Muscle layer of duodenum (tissue), 2 donors: ENCODE data around the gene BTRC.
"Not testable (repeated sequence)": the region's sequence is repeated elsewhere in the genome, so short reads cannot be mapped to it uniquely, and the experiment has no call there.

Source experiments
- H3K27ac ChIP-seq: one replicate; pipeline ENCODE4 v1.7.0; 2013; ENCODE audit warnings: mild to moderate bottlenecking, low read length
- H3K27me3 ChIP-seq: one replicate; pipeline ENCODE4 v1.7.0; 2013; ENCODE audit warnings: low read depth, mild to moderate bottlenecking, control low read depth, low read length
- H3K36me3 ChIP-seq, 2 donors: one replicate each; pipeline ENCODE4 v1.7.0; 2013; ENCODE audit warnings: low read length in 2 of 2, control low read depth in 1 of 2, mild to moderate bottlenecking in 1 of 2; ENCODE audit not compliant: insufficient read depth in 2 of 2, control insufficient read depth in 1 of 2
- H3K4me1 ChIP-seq, 2 donors: one replicate each; pipeline ENCODE4 v1.7.0; 2013; ENCODE audit warnings: low read length in 2 of 2, mild to moderate bottlenecking in 2 of 2, control low read depth in 1 of 2, moderate library complexity in 1 of 2; ENCODE audit not compliant: insufficient read depth in 2 of 2, control insufficient read depth in 1 of 2
- H3K4me3 ChIP-seq, 2 donors: one replicate each; pipeline ENCODE4 v1.7.0; 2013; ENCODE audit warnings: low read length in 2 of 2, low read depth in 1 of 2, mild to moderate bottlenecking in 1 of 2
- H3K9me3 ChIP-seq, 2 donors: one replicate each; pipeline ENCODE4 v1.7.0; 2013; ENCODE audit warnings: low read length in 2 of 2, control low read depth in 1 of 2, mild to moderate bottlenecking in 1 of 2; ENCODE audit not compliant: control insufficient read depth in 1 of 2
- donor health status: healthy.

BTRC gene

DNA sequence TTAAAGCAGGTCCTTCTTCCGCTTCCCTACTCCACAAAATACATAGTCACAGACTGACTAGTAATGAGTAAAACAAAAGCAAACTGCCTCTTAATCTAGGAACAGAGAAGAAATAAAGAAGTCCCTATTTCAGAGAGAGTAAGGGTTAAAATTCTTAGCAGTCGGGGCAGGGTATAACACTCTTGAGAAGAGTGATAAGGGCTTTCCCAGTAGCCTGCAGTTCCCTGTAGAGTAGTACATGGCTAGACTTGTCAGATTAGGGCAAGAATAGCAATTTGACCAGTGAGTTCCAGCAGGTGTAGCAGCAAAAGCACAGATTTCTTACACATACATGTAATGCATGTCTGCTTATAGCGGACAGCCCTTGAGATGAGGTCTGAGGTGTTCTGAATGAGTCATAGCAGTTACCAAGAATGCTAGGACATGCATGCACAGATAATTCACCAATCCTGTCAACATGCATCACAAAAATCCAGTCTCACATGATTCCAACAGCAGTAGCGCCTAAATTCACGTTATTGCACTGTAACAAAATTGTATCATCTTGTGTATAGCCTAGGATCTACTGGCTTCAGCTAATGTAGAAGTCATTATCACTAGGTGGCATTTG, 40.7 kb downstream of the BTRC start:
- Histone ChIP-seq H3K9me3 (no peaks in the 10 kb centered on the region), H3K4me1 (peaks cover 0 to 2% of the 10 kb centered on the region in 2 donors), H3K4me3 (no peak overlapping the region), H3K36me3 (no peaks in the 10 kb centered on the region), H3K27ac (no peak overlapping the region), H3K27me3 (no peaks in the 10 kb centered on the region)

GRCh38 chr10:101397140-101397539, 43.2 kb downstream of the BTRC start:
- H3K4me3 ChIP-seq: no peak overlapping the region
- H3K4me1 ChIP-seq: no peaks in the 10 kb centered on the region
- H3K27me3 ChIP-seq: no peaks in the 10 kb centered on the region
- no peaks in the 10 kb centered on the region for H3K9me3 ChIP-seq
- H3K36me3 ChIP-seq: no peaks in the 10 kb centered on the region
- no peak overlapping the region for H3K27ac ChIP-seq

DNA sequence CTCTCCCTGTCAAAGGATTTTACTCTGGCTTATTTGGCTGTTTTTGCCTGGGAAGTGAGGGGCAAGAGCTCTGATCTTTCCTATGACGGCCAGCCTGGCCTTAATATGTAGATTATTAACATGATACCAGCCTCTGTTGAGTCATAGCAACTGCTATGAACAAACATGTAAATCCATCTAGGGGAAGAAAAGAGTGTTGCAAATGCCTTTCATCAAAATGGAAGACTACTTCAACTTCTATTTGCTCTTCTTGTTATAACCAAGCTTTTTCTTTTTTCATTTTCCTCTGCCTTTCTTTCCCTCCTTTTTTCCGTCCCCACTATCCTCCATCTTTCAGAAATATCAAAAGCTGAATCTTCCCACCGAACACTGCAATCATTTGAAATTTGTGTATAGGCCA, 46.6 kb downstream of the BTRC start:
- H3K27ac ChIP-seq: no peak overlapping the region
- no peaks in the 10 kb centered on the region for H3K36me3 ChIP-seq
- no peaks in the 10 kb centered on the region for H3K9me3 ChIP-seq
- no peaks in the 10 kb centered on the region for H3K27me3 ChIP-seq
- H3K4me3 ChIP-seq: no peak overlapping the region
- H3K4me1 ChIP-seq: peaks cover 0 to 1% of the 10 kb centered on the region in 2 donors

DNA sequence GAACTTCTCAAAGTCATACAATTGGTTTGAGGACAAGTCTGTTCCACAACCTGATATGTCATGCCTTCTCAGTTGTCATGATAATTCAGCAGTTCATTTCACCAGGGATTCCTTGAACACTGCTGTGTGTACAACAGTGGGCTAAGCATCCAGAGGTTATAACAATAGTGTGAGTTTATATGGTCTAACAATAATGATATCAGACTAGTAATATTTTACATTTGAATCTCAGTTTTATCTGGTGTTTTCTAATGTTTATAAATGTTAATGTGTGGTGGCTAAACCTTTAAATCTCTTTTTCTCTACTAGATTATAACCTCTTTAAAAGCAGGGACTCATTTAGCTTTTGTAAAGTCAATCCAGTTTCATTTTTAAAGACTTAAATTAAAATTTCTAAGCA, 48.7 kb downstream of the BTRC start:
- Histone ChIP-seq H3K27me3 (no peaks in the 10 kb centered on the region), H3K9me3 (no peaks in the 10 kb centered on the region), H3K27ac (no peak overlapping the region), H3K36me3 (no peaks in the 10 kb centered on the region), H3K4me1 (peaks cover 0 to 3% of the 10 kb centered on the region in 2 donors), H3K4me3 (no peak overlapping the region)

DNA sequence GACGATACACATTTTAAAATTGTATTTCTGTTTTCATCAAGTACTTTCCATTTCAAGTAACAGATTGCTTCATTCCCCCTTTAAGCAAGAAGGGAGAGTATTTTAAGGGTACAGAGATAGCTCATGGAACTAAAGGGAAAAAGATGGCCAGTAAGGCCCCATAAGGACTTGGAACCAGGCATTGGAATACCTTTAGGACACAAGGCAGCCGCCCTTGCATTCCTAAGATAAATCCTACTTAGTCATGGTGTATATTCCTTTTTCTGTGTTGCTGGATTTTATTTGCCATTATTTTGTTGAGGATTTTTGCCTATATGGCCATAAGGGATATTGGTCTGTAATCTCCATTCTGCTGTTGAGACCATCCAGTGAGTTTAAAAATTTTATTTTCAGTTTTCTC, 49.2 kb downstream of the BTRC start:
- H3K4me3 ChIP-seq: no peak overlapping the region
- peaks cover 0 to 3% of the 10 kb centered on the region in 2 donors for H3K4me1 ChIP-seq
- H3K9me3 ChIP-seq: no peaks in the 10 kb centered on the region
- H3K36me3 ChIP-seq: no peaks in the 10 kb centered on the region
- H3K27me3 ChIP-seq: no peaks in the 10 kb centered on the region
- no peak overlapping the region for H3K27ac ChIP-seq

DNA sequence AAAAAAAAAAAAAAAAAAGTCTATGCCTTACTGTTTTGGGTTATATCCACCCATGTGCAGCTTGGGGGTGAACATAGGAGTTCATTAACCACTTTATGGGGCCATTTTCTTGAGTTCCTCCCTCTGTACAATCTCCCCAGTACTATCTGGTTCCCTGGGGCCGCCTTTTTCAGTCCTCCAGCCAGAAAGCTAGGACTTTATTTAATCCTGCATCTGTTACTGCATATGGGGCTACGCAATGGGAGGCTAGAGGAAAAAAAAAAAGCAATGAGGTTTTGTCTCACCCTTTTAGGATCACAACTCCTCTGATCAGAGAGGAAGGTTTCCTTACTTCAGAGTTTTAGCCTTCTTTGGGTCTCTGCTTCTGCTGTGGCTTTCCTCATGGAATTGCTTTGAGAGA, 51.0 kb downstream of the BTRC start:
- H3K27me3 ChIP-seq: no peaks in the 10 kb centered on the region
- no peak overlapping the region for H3K27ac ChIP-seq
- no peaks in the 10 kb centered on the region for H3K9me3 ChIP-seq
- H3K36me3 ChIP-seq: peaks cover 0 to 10% of the 10 kb centered on the region in 2 donors
- peaks cover 0 to 3% of the 10 kb centered on the region in 2 donors for H3K4me1 ChIP-seq
- no peak overlapping the region for H3K4me3 ChIP-seq

- Histone ChIP-seq H3K36me3 (peaks cover 0 to 13% of the 10 kb centered on the region in 2 donors), H3K27ac (no peak overlapping the region), H3K9me3 (peaks cover 0 to 9% of the 10 kb centered on the region in 2 donors), H3K4me1 (no peaks in the 10 kb centered on the region), H3K27me3 (no peaks in the 10 kb centered on the region), H3K4me3 (no peak overlapping the region)
Observed at GRCh38 chr10:101411598-101411997, 57.6 kb downstream of the BTRC start.

GRCh38 chr10:101414034-101414433, 60.1 kb downstream of the BTRC start:
- no peak overlapping the region for H3K27ac ChIP-seq
- no peaks in the 10 kb centered on the region for H3K27me3 ChIP-seq
- H3K4me3 ChIP-seq: no peak overlapping the region
- no peaks in the 10 kb centered on the region for H3K4me1 ChIP-seq
- peaks cover 0 to 10% of the 10 kb centered on the region in 2 donors for H3K36me3 ChIP-seq
- H3K9me3 ChIP-seq: peaks cover 0 to 9% of the 10 kb centered on the region in 2 donors

- Histone ChIP-seq H3K9me3 (peaks cover 0 to 9% of the 10 kb centered on the region in 2 donors), H3K27ac (no peak overlapping the region), H3K4me3 (no peak overlapping the region), H3K27me3 (no peaks in the 10 kb centered on the region), H3K4me1 (no peaks in the 10 kb centered on the region), H3K36me3 (no peaks in the 10 kb centered on the region)
Observed at GRCh38 chr10:101415884-101416283, 61.9 kb downstream of the BTRC start.

DNA sequence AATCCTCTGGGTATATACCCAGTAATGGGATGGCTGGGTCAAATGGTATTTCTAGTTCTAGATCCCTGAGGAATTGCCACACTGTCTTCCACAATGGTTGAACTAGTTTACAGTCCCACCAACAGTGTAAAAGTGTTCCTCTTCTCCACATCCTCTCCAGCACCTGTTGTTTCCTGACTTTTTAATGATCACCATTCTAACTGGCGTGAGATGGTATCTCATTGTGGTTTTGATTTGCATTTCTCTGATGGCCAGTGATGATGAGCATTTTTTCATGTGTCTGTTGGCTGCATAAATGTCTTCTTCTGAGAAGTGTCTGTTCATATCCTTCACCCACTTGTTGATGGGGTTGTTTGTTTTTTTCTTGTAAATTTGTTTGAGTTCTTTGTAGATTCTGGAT, 68.0 kb downstream of the BTRC start:
- not testable (repeated sequence) for H3K4me3 ChIP-seq, H3K27me3 ChIP-seq, H3K9me3 ChIP-seq, H3K27ac ChIP-seq, H3K4me1 ChIP-seq, H3K36me3 ChIP-seq

- H3K4me1 ChIP-seq: no peaks in the 10 kb centered on the region
- H3K36me3 ChIP-seq: no peaks in the 10 kb centered on the region
- no peaks in the 10 kb centered on the region for H3K9me3 ChIP-seq
- no peak overlapping the region for H3K27ac ChIP-seq
- H3K4me3 ChIP-seq: no peak overlapping the region
- no peaks in the 10 kb centered on the region for H3K27me3 ChIP-seq
Observed at GRCh38 chr10:101425535-101425934, 71.6 kb downstream of the BTRC start.

- H3K27ac ChIP-seq: no peak overlapping the region
- H3K4me3 ChIP-seq: no peak overlapping the region
- H3K36me3 ChIP-seq: peaks cover 0 to 3% of the 10 kb centered on the region in 2 donors
- no peaks in the 10 kb centered on the region for H3K27me3 ChIP-seq
- H3K4me1 ChIP-seq: no peaks in the 10 kb centered on the region
- H3K9me3 ChIP-seq: no peaks in the 10 kb centered on the region
Observed at GRCh38 chr10:101428036-101428435, 74.1 kb downstream of the BTRC start.
